ENCODE results near the gene ABCF1.

DNA sequence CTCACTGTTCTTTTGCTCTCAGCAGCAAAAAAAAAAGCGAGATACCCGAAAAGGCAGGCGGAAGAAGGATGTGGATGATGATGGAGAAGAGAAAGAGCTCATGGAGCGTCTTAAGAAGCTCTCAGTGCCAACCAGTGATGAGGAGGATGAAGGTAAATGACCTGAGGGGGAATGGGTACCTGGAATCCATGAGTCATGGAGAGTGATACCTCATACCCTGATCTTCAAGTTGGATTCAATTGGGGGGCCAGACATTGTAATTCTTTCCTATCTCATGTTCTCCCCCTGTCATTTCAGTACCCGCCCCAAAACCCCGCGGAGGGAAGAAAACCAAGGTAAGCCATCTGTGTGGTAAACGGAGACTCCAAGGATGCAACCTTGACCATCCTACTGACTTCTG lies 6.8 kb downstream of the ABCF1 start:
- TF ChIP-seq POLR2AphosphoS5 (IDR thresholded peaks at IDR 0.05) = no peak
- TF ChIP-seq, protein P1, sequence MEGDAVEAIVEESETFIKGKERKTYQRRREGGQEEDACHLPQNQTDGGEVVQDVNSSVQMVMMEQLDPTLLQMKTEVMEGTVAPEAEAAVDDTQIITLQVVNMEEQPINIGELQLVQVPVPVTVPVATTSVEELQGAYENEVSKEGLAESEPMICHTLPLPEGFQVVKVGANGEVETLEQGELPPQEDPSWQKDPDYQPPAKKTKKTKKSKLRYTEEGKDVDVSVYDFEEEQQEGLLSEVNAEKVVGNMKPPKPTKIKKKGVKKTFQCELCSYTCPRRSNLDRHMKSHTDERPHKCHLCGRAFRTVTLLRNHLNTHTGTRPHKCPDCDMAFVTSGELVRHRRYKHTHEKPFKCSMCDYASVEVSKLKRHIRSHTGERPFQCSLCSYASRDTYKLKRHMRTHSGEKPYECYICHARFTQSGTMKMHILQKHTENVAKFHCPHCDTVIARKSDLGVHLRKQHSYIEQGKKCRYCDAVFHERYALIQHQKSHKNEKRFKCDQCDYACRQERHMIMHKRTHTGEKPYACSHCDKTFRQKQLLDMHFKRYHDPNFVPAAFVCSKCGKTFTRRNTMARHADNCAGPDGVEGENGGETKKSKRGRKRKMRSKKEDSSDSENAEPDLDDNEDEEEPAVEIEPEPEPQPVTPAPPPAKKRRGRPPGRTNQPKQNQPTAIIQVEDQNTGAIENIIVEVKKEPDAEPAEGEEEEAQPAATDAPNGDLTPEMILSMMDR (IDR thresholded peaks at IDR 0.05) = no peak
